ENCODE results near the gene CENPT. TPM values are rescaled to one million over a fixed set of nuclear protein-coding genes. Genes with fewer than 3 reads are reported as not detected.

The CENPT gene
- total RNA-seq, 1 donor from 2014 or later: 80.6 TPM

- no peaks in the 10 kb centered on the region for H3K27me3 Mint-ChIP-seq
- H3K9me3 Mint-ChIP-seq (ENCODE audit: low read depth): no peaks in the 10 kb centered on the region
- TF ChIP-seq CTCF (IDR thresholded peaks at IDR 0.05; ENCODE audit: unreplicated experiment): no peak
- peaks cover 10% of the 10 kb centered on the region for H3K36me3 Mint-ChIP-seq (ENCODE audit: insufficient read depth)
- H3K4me3 Mint-ChIP-seq (ENCODE audit: low read depth): no peak overlapping the region
- H3K27ac Mint-ChIP-seq: peak overlapping the region; percentile 25
- no peak for DNase-seq (ENCODE audit: low spot score, unreplicated experiment)
- peaks cover 5% of the 10 kb centered on the region for H3K4me1 Mint-ChIP-seq (ENCODE audit: low read depth)
Observed at GRCh38 chr16:67862623-67863583, 15.4 kb upstream of the CENPT start.

- TF ChIP-seq CTCF (IDR thresholded peaks at IDR 0.05; ENCODE audit: unreplicated experiment): no peak
- H3K4me3 Mint-ChIP-seq (ENCODE audit: low read depth): no peak overlapping the region
- H3K27ac Mint-ChIP-seq: peak overlapping the region; percentile 35
- peaks cover 10% of the 10 kb centered on the region for H3K36me3 Mint-ChIP-seq (ENCODE audit: insufficient read depth)
- no peaks in the 10 kb centered on the region for H3K27me3 Mint-ChIP-seq
- H3K4me1 Mint-ChIP-seq (ENCODE audit: low read depth): peaks cover 15% of the 10 kb centered on the region
- DNase-seq (ENCODE audit: low spot score, unreplicated experiment): no peak
- H3K9me3 Mint-ChIP-seq (ENCODE audit: low read depth): no peaks in the 10 kb centered on the region
Observed at GRCh38 chr16:67861877-67862276, 14.4 kb upstream of the CENPT start.

GRCh38 chr16:67860589-67861398, 13.3 kb upstream of the CENPT start:
- no peak overlapping the region for H3K4me3 Mint-ChIP-seq (ENCODE audit: low read depth)
- H3K27me3 Mint-ChIP-seq: no peaks in the 10 kb centered on the region
- H3K4me1 Mint-ChIP-seq (ENCODE audit: low read depth): peaks cover 22% of the 10 kb centered on the region
- H3K27ac Mint-ChIP-seq: peak overlapping the region; percentile 25
- no peaks in the 10 kb centered on the region for H3K9me3 Mint-ChIP-seq (ENCODE audit: low read depth)
- DNase-seq (ENCODE audit: low spot score, unreplicated experiment): no peak
- H3K36me3 Mint-ChIP-seq (ENCODE audit: insufficient read depth): peaks cover 7% of the 10 kb centered on the region
- TF ChIP-seq CTCF (IDR thresholded peaks at IDR 0.05; ENCODE audit: unreplicated experiment): no peak

GRCh38 chr16:67858500-67858899, 11.0 kb upstream of the CENPT start:
- no peaks in the 10 kb centered on the region for H3K27me3 Mint-ChIP-seq
- no peak overlapping the region for H3K4me3 Mint-ChIP-seq (ENCODE audit: low read depth)
- no peak for DNase-seq (ENCODE audit: low spot score, unreplicated experiment)
- peaks cover 29% of the 10 kb centered on the region for H3K4me1 Mint-ChIP-seq (ENCODE audit: low read depth)
- H3K36me3 Mint-ChIP-seq (ENCODE audit: insufficient read depth): peaks cover 11% of the 10 kb centered on the region
- TF ChIP-seq CTCF (IDR thresholded peaks at IDR 0.05; ENCODE audit: unreplicated experiment): no peak
- no peaks in the 10 kb centered on the region for H3K9me3 Mint-ChIP-seq (ENCODE audit: low read depth)
- peak overlapping the region; percentile 88 for H3K27ac Mint-ChIP-seq

- peaks cover 29% of the 10 kb centered on the region for H3K4me1 Mint-ChIP-seq (ENCODE audit: low read depth)
- no peak for DNase-seq (ENCODE audit: low spot score, unreplicated experiment)
- peaks cover 11% of the 10 kb centered on the region for H3K36me3 Mint-ChIP-seq (ENCODE audit: insufficient read depth)
- no peak overlapping the region for H3K4me3 Mint-ChIP-seq (ENCODE audit: low read depth)
- TF ChIP-seq CTCF (IDR thresholded peaks at IDR 0.05; ENCODE audit: unreplicated experiment): no peak
- H3K9me3 Mint-ChIP-seq (ENCODE audit: low read depth): no peaks in the 10 kb centered on the region
- H3K27ac Mint-ChIP-seq: peak overlapping the region; percentile 94
- H3K27me3 Mint-ChIP-seq: no peaks in the 10 kb centered on the region
Observed at GRCh38 chr16:67857547-67858233, 10.2 kb upstream of the CENPT start.
